Tibial artery (tissue), 4 donors: ENCODE measurements around the gene SCAMP1.

Experiments used
- DNase-seq, 2 donors: peaks; one replicate each; pipeline ENCODE4 v3.0.0-alpha.2; 2019
- H3K27ac ChIP-seq, 2 donors: fragments of 200-600 bp; sonication (generic) in 1 of 2; 1 replicate in 1 of 2; 2 replicates in 1 of 2; pipeline ENCODE4 v1.5.1; 2018 to 2019; ENCODE audit warnings: mild to moderate bottlenecking in 1 of 2
- H3K27me3 ChIP-seq, 2 donors: fragments of 200-600 bp; sonication (generic) in 1 of 2; one replicate each; pipeline versions ENCODE4 v1.5.1 to v1.6.0; 2016 to 2019
- H3K36me3 ChIP-seq, 3 donors: fragments of 200-600 bp; sonication (generic) in 2 of 3; one replicate each; pipeline ENCODE4 v1.5.1; 2016 to 2019; ENCODE audit warnings: mild to moderate bottlenecking in 2 of 3
- H3K4me1 ChIP-seq, 4 donors: fragments of 200-600 bp; sonication (generic) in 2 of 4; 1 replicate in 3 of 4; 2 replicates in 1 of 4; pipeline ENCODE4 v1.5.1; 2016 to 2019
- H3K4me3 ChIP-seq, 2 donors: fragments of 200-600 bp; sonication (generic) in 1 of 2; 1 replicate in 1 of 2; 2 replicates in 1 of 2; pipeline ENCODE4 v1.5.1; 2018 to 2019; ENCODE audit warnings: mild to moderate bottlenecking in 2 of 2
- H3K9me3 ChIP-seq, 3 donors: fragments of 200-600 bp; sonication (generic) in 1 of 3; one replicate each; pipeline ENCODE4 v1.5.1; 2016 to 2019
- intact Hi-C: fragments of 100-400 bp; cut with DNase I; formaldehyde crosslinking; loops from one replicate; pipeline ENCODE4 v1.15.0; 2023; ENCODE audit warnings: low total_unique reads
- TF ChIP-seq, protein P1 (sequence below), 2 experiments: fragments of 200-600 bp in 1 of 2; fragments of 450-650 bp in 1 of 2; IDR thresholded peaks; one replicate each; pipeline ENCODE4 v1.5.1; 2017 to 2019; ENCODE audit warnings: antibody characterized with exemption in 2 of 2, mild to moderate bottlenecking in 1 of 2, moderate library complexity in 1 of 2

The SCAMP1 gene

GRCh38 chr5:78361631-78361993 lies 1.2 kb downstream of the SCAMP1 start:
- intact Hi-C loops = no loop called here
- H3K27me3 ChIP-seq = no peaks in the 10 kb centered on the region
- no peak for DNase-seq
- H3K36me3 ChIP-seq = no peaks in the 10 kb centered on the region
- TF ChIP-seq, protein P1, sequence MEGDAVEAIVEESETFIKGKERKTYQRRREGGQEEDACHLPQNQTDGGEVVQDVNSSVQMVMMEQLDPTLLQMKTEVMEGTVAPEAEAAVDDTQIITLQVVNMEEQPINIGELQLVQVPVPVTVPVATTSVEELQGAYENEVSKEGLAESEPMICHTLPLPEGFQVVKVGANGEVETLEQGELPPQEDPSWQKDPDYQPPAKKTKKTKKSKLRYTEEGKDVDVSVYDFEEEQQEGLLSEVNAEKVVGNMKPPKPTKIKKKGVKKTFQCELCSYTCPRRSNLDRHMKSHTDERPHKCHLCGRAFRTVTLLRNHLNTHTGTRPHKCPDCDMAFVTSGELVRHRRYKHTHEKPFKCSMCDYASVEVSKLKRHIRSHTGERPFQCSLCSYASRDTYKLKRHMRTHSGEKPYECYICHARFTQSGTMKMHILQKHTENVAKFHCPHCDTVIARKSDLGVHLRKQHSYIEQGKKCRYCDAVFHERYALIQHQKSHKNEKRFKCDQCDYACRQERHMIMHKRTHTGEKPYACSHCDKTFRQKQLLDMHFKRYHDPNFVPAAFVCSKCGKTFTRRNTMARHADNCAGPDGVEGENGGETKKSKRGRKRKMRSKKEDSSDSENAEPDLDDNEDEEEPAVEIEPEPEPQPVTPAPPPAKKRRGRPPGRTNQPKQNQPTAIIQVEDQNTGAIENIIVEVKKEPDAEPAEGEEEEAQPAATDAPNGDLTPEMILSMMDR (IDR thresholded peaks at IDR 0.05) = no peak
- H3K4me1 ChIP-seq = peaks cover 0 to 25% (median 10%) of the 10 kb centered on the region in 4 donors
- peak overlapping the region; percentile 91 to 94 for H3K27ac ChIP-seq
- H3K4me3 ChIP-seq = peak overlapping the region; percentile 78 to 99
- H3K9me3 ChIP-seq = no peaks in the 10 kb centered on the region

GRCh38 chr5:78362220-78362619 lies 1.8 kb downstream of the SCAMP1 start:
- no peak for DNase-seq
- H3K9me3 ChIP-seq = no peaks in the 10 kb centered on the region
- TF ChIP-seq, protein P1 (IDR thresholded peaks at IDR 0.05) = no peak
- peaks cover 0 to 25% (median 10%) of the 10 kb centered on the region in 4 donors for H3K4me1 ChIP-seq
- no peaks in the 10 kb centered on the region for H3K27me3 ChIP-seq
- intact Hi-C loops = no loop called here
- H3K36me3 ChIP-seq = no peaks in the 10 kb centered on the region
- no peak overlapping the region for H3K27ac ChIP-seq
- no peak overlapping the region for H3K4me3 ChIP-seq

- Histone ChIP-seq H3K9me3 (no peaks in the 10 kb centered on the region), H3K36me3 (no peaks in the 10 kb centered on the region), H3K4me1 (peaks cover 0 to 18% (median 8%) of the 10 kb centered on the region in 4 donors), H3K4me3 (no peak overlapping the region), H3K27ac (no peak overlapping the region), H3K27me3 (no peaks in the 10 kb centered on the region)
- TF ChIP-seq, protein P1 (IDR thresholded peaks at IDR 0.05) = no peak
- intact Hi-C loops = no loop called here
- no peak for DNase-seq
Observed at GRCh38 chr5:78364005-78364404, 3.6 kb downstream of the SCAMP1 start.

GRCh38 chr5:78367318-78367991 lies 7.0 kb downstream of the SCAMP1 start:
- intact Hi-C loops = no loop called here

GRCh38 chr5:78369680-78370079 lies 9.3 kb downstream of the SCAMP1 start:
- no peaks in the 10 kb centered on the region for H3K4me1 ChIP-seq
- TF ChIP-seq, protein P1 (IDR thresholded peaks at IDR 0.05) = no peak
- H3K27me3 ChIP-seq = no peaks in the 10 kb centered on the region
- no peak overlapping the region for H3K27ac ChIP-seq
- no peak overlapping the region for H3K4me3 ChIP-seq
- intact Hi-C loops = no loop called here
- no peaks in the 10 kb centered on the region for H3K36me3 ChIP-seq
- no peaks in the 10 kb centered on the region for H3K9me3 ChIP-seq
- no peak for DNase-seq

More at GRCh38 chr5:78367318-78367991, 7.0 kb downstream of the SCAMP1 start:
- peaks cover 0 to under 1% (median under 1%) of the 10 kb centered on the region in 4 donors for H3K4me1 ChIP-seq
- H3K27me3 ChIP-seq = no peaks in the 10 kb centered on the region
- H3K27ac ChIP-seq = no peak overlapping the region
- no peak for DNase-seq
- no peaks in the 10 kb centered on the region for H3K36me3 ChIP-seq
- H3K4me3 ChIP-seq = no peak overlapping the region
- H3K9me3 ChIP-seq = no peaks in the 10 kb centered on the region
- TF ChIP-seq, protein P1 (IDR thresholded peaks at IDR 0.05) = no peak
